H1 (cell line): Measurements from ENCODE around the gene LGALSL. TPM values are rescaled to one million over a fixed set of nuclear protein-coding genes. Genes with fewer than 3 reads are reported as not detected.

Experiments
- CTCF ChIA-PET: fragments of 300-600 bp; sonication (Branson Sonifier 250); formaldehyde crosslinking; loops from one replicate; lab custom pipeline; 2021; ENCODE audit not compliant: partially characterized antibody; lab: Charles Lee
- POLR2A ChIA-PET: fragments of 300-600 bp; sonication (Branson Sonifier 250); formaldehyde crosslinking; loops from one replicate; lab custom pipeline; 2021; ENCODE audit warnings: inconsistent platforms; ENCODE audit not compliant: partially characterized antibody; lab: Charles Lee
- DNase-seq, 2 experiments: peaks; one replicate each; pipeline versions ENCODE4 v3.0.0 to v3.0.0-alpha.2; 2010 to 2022; ENCODE audit warnings: low spot score in 2 of 2, low read depth in 1 of 2, mixed read lengths in 1 of 2
- FAIRE-seq: peaks from 2 replicates; lab custom pipeline; 2011; peaks lifted over from hg19 to GRCh38; lab: Jason Lieb, UNC
- H2AFZ ChIP-seq: 2 replicates; pipeline ENCODE4 v1.8.1; 2012; ENCODE audit warnings: low read length, inconsistent platforms
- H2AK5ac ChIP-seq: 2 replicates; pipeline ENCODE4 v1.6.1; 2013; ENCODE audit warnings: low read depth, low read length
- H2BK120ac ChIP-seq: replicated peaks from 2 replicates; pipeline ENCODE3; 2013; ENCODE audit warnings: low read depth, low read length, inconsistent platforms
- H2BK12ac ChIP-seq: 2 replicates; pipeline ENCODE4 v1.6.1; 2013; ENCODE audit warnings: low read depth, low read length
- H2BK15ac ChIP-seq: 2 replicates; pipeline ENCODE4 v1.6.1; 2013; ENCODE audit warnings: low read length
- H2BK20ac ChIP-seq: 2 replicates; pipeline ENCODE4 v1.6.1; 2013; ENCODE audit warnings: low read length
- H2BK5ac ChIP-seq: 2 replicates; pipeline ENCODE4 v1.6.1; 2013; ENCODE audit warnings: low read depth, low read length
- H3K14ac ChIP-seq: 2 replicates; pipeline ENCODE4 v1.6.1; 2013; ENCODE audit warnings: inconsistent platforms; ENCODE audit not compliant: insufficient read length
- H3K18ac ChIP-seq: 2 replicates; pipeline ENCODE4 v1.6.1; 2013; ENCODE audit warnings: low read length; ENCODE audit errors: extremely low read depth
- H3K23ac ChIP-seq: 2 replicates; pipeline ENCODE4 v1.6.1; 2013; ENCODE audit warnings: inconsistent platforms; ENCODE audit not compliant: insufficient read length
- H3K23me2 ChIP-seq: 2 replicates; pipeline ENCODE4 v1.6.1; 2013; ENCODE audit warnings: low read depth, low read length
- H3K27ac ChIP-seq: 2 replicates; pipeline ENCODE4 v1.6.1; 2011; ENCODE audit warnings: low read depth, low read length, inconsistent platforms
- H3K27me3 ChIP-seq, 4 experiments: replicated peaks in 1 of 4; 1 replicate in 1 of 4; 2 replicates in 3 of 4; pipeline versions ENCODE4 v1.6.1 to v1.8.1; 2011 to 2013; ENCODE audit warnings: low read length in 3 of 4, mild to moderate bottlenecking in 3 of 4, inconsistent platforms in 2 of 4, mixed read lengths in 2 of 4, moderate library complexity in 1 of 4; ENCODE audit not compliant: control insufficient read depth in 3 of 4, insufficient read depth in 3 of 4; ENCODE audit errors: extremely low read depth in 1 of 4
- H3K36me3 ChIP-seq, 4 experiments: 2 replicates each; pipeline versions ENCODE4 v1.6.1 to v1.8.1; 2011 to 2013; ENCODE audit warnings: mild to moderate bottlenecking in 4 of 4, low read length in 3 of 4, moderate library complexity in 2 of 4, control low read depth in 1 of 4, inconsistent platforms in 1 of 4; ENCODE audit not compliant: insufficient read depth in 4 of 4, control insufficient read depth in 2 of 4
- H3K4ac ChIP-seq: replicated peaks from 2 replicates; pipeline ENCODE3; 2013; ENCODE audit warnings: low read length, low read depth, mixed read lengths, inconsistent platforms; ENCODE audit not compliant: insufficient read length
- H3K4me1 ChIP-seq, 4 experiments: replicated peaks in 1 of 4; 1 replicate in 1 of 4; 2 replicates in 3 of 4; pipeline versions ENCODE4 v1.6.1 to v1.8.1; 2011 to 2013; ENCODE audit warnings: low read length in 3 of 4, inconsistent platforms in 2 of 4, mixed read lengths in 1 of 4; ENCODE audit not compliant: insufficient read depth in 4 of 4, control insufficient read depth in 3 of 4
- H3K4me2 ChIP-seq, 2 experiments: 2 replicates each; pipeline versions ENCODE4 v1.6.1 to v1.8.1; 2011 to 2013; ENCODE audit warnings: low read depth in 2 of 2, low read length in 2 of 2, control low read depth in 1 of 2, inconsistent platforms in 1 of 2, mild to moderate bottlenecking in 1 of 2; ENCODE audit not compliant: insufficient read depth in 1 of 2
- H3K4me3 ChIP-seq, 4 experiments: fragments of 200-600, 300-600 bp in 1 of 4; sonication (generic), shearing (Covaris generic), sonication (Bioruptor Twin) in 1 of 4; 2 replicates each; pipeline versions ENCODE4 v1.5.1 to v1.8.1; 2011 to 2016; ENCODE audit warnings: low read length in 4 of 4, low read depth in 3 of 4, control low read depth in 2 of 4, inconsistent platforms in 2 of 4, mild to moderate bottlenecking in 2 of 4, mixed read lengths in 1 of 4, moderate library complexity in 1 of 4; ENCODE audit not compliant: insufficient read depth in 2 of 4; ENCODE audit errors: extremely low read depth in 1 of 4
- H3K56ac ChIP-seq: replicated peaks from 2 replicates; pipeline ENCODE3; 2013; ENCODE audit warnings: low read depth, mild to moderate bottlenecking, mixed read lengths, low read length, inconsistent platforms; ENCODE audit not compliant: insufficient read length
- H3K79me1 ChIP-seq: 2 replicates; pipeline ENCODE4 v1.6.1; 2013; ENCODE audit warnings: low read depth, low read length, control low read depth
- H3K79me2 ChIP-seq, 2 experiments: 2 replicates each; pipeline versions ENCODE4 v1.6.1 to v1.8.1; 2012 to 2013; ENCODE audit warnings: low read length in 2 of 2, mild to moderate bottlenecking in 2 of 2, inconsistent platforms in 1 of 2; ENCODE audit not compliant: insufficient read depth in 2 of 2, control insufficient read depth in 1 of 2
- H3K9ac ChIP-seq, 4 experiments: replicated peaks in 1 of 4; 1 replicate in 1 of 4; 2 replicates in 3 of 4; pipeline versions ENCODE4 v1.6.1 to v1.8.1; 2011 to 2013; ENCODE audit warnings: low read depth in 3 of 4, low read length in 3 of 4, control low read depth in 2 of 4, mild to moderate bottlenecking in 2 of 4, moderate library complexity in 2 of 4, inconsistent platforms in 1 of 4; ENCODE audit errors: extremely low read depth in 1 of 4
- H3K9me3 ChIP-seq, 2 experiments: 2 replicates each; pipeline versions ENCODE4 v1.6.1 to v1.8.1; 2012 to 2013; ENCODE audit warnings: mild to moderate bottlenecking in 2 of 2, moderate library complexity in 2 of 2, control low read depth in 1 of 2, inconsistent platforms in 1 of 2, low read depth in 1 of 2, low read length in 1 of 2, mixed read lengths in 1 of 2; ENCODE audit not compliant: insufficient read depth in 2 of 2
- H4K20me1 ChIP-seq, 2 experiments: replicated peaks in 1 of 2; 2 replicates each; pipeline versions ENCODE3 to v1.8.1; 2011 to 2013; ENCODE audit warnings: inconsistent platforms in 2 of 2, low read length in 2 of 2, mild to moderate bottlenecking in 1 of 2; ENCODE audit not compliant: insufficient read depth in 2 of 2, control insufficient read depth in 1 of 2
- H4K5ac ChIP-seq: 2 replicates; pipeline ENCODE4 v1.6.1; 2013; ENCODE audit warnings: low read length, low read depth, mixed read lengths, inconsistent platforms; ENCODE audit not compliant: insufficient read length
- H4K8ac ChIP-seq: 2 replicates; pipeline ENCODE4 v1.8.0; 2013; ENCODE audit warnings: mild to moderate bottlenecking, moderate library complexity, low read length, inconsistent platforms; ENCODE audit not compliant: insufficient read depth; ENCODE audit errors: extremely low read depth
- H4K91ac ChIP-seq: replicated peaks from 2 replicates; pipeline ENCODE3; 2013; ENCODE audit warnings: low read length, mixed read lengths, inconsistent platforms; ENCODE audit not compliant: insufficient read length
- CBX8 ChIP-seq: fragments of 300-800, 300-1000 bp; sonication (generic); IDR thresholded peaks from 2 replicates; pipeline ENCODE4 v1.7.1; 2016; ENCODE audit warnings: low read depth, low read length, borderline replicate concordance
- SIN3A ChIP-seq, 2 experiments: IDR thresholded peaks in 1 of 2; conservative IDR thresholded peaks in 1 of 2; 2 replicates each; pipeline ENCODE4 v1.6.1; 2011 to 2012; ENCODE audit warnings: low read length in 2 of 2, improper control_type of control experiment in 1 of 2, low read depth in 1 of 2, mild to moderate bottlenecking in 1 of 2
- WGBS, 2 experiments: shearing (Covaris generic) in 1 of 2; methylation state at CpG; one replicate each; pipeline versions ENCODE4 v1.1.6 to v1.1.7; 2013 to 2015; ENCODE audit warnings: low lambda C conversion rate in 2 of 2, mixed read lengths in 2 of 2, inconsistent platforms in 1 of 2, low coverage in 1 of 2, missing lambda C conversion rate in 1 of 2; ENCODE audit not compliant: insufficient replicate concordance in 2 of 2, insufficient coverage in 1 of 2, insufficient read length in 1 of 2; ENCODE audit errors: extremely low coverage in 1 of 2, missing lambda C conversion rate in 1 of 2; 5-methylcytosine and 5-hydroxymethylcytosine counted together
- polyA plus RNA-seq, 7 experiments: library from polyadenylated mRNA; depleted of rRNA in 3 of 7; stranded (reverse) in 5 of 7; unstranded in 2 of 7; fragments of >200 nt in 5 of 7; fragments of 200-250 nt in 2 of 7; gene quantifications; 1 replicate in 5 of 7; 2 replicates in 1 of 7; 4 replicates in 1 of 7; pipeline versions ENCODE4 v1.2.1 to v1.2.3, GENCODE V29; 2011 to 2013; ENCODE audit warnings: missing spikeins in 2 of 7, mixed read lengths in 2 of 7
- total RNA-seq: library from RNA; stranded (reverse); fragmentation: NEBNext Ultra II Directional; extraction: Animal tissue kit (Norgen Biotek cat#: 25700); gene quantifications from 2 replicates; pipeline ENCODE4 v1.2.1, GENCODE V29; 2021

Gene LGALSL
- total and polyA plus RNA-seq, 2 of the 8 experiments (the other 6 are each of a cell fraction or from before 2014, with no cell fraction given), result 13.6 to 32.3 TPM

GRCh38 chr2:64414736-64415435, 39.1 kb upstream of the LGALSL start:
- H3K27me3 ChIP-seq, result no peaks in the 10 kb centered on the region
- CTCF ChIA-PET, result interaction anchor here (0.6 to 1.0 kb wide), 3 partner anchors 8 to 108 kb away, joined by 3 to 4 read pairs (median 3); no protein-coding TSS in a partner anchor

More at GRCh38 chr2:64414736-64415435, 39.1 kb upstream of the LGALSL start:
- H2BK5ac ChIP-seq, result no peak overlapping the region
- no peak overlapping the region for H4K91ac ChIP-seq
- no peak overlapping the region for H3K23ac ChIP-seq
- H3K4ac ChIP-seq, result no peak overlapping the region
- no peak overlapping the region for H2BK12ac ChIP-seq
- WGBS, 2 experiments, result 90% methylated on average over 7 of the region's 7 CpGs; no CpG with 5 or more reads in 1 of the 2 experiments
- H2BK15ac ChIP-seq, result no peak overlapping the region
- no peak overlapping the region for H3K14ac ChIP-seq
- no peaks in the 10 kb centered on the region for H3K79me2 ChIP-seq
- DNase-seq, result no peak
- H3K9ac ChIP-seq, result no peak overlapping the region
- H3K4me3 ChIP-seq, result no peak overlapping the region
- H2BK20ac ChIP-seq, result no peak overlapping the region
- no peaks in the 10 kb centered on the region for H3K79me1 ChIP-seq
- FAIRE-seq, result no peak
- TF ChIP-seq CBX8, result no peak
- TF ChIP-seq SIN3A (conservative IDR thresholded peaks at IDR 0.05 in 1 of 2, IDR thresholded peaks at IDR 0.05 in 1 of 2; ENCODE audit: low read depth in 1 of 2, low read length in 2 of 2), result no peak
- no peaks in the 10 kb centered on the region for H3K36me3 ChIP-seq
- no peak overlapping the region for H2AK5ac ChIP-seq
- H2AFZ ChIP-seq, result no peak overlapping the region
- H4K20me1 ChIP-seq, result peaks cover 0 to 1% of the 10 kb centered on the region in 2 experiments
- POLR2A ChIA-PET, result interaction anchor here (1.3 kb wide), 1 partner anchor 18 kb away, joined by 3 read pairs; no protein-coding TSS in a partner anchor
- no peak overlapping the region for H2BK120ac ChIP-seq
- H3K4me2 ChIP-seq, result no peak overlapping the region
- no peaks in the 10 kb centered on the region for H3K23me2 ChIP-seq
- H3K27ac ChIP-seq, result no peak overlapping the region
- no peak overlapping the region for H3K18ac ChIP-seq
- peaks cover 0 to 2% (median 0%) of the 10 kb centered on the region in 4 experiments; a peak in 1 of 7 replicates for H3K4me1 ChIP-seq
- no peak overlapping the region for H3K56ac ChIP-seq
- H4K5ac ChIP-seq, result no peak overlapping the region
- no peak overlapping the region for H4K8ac ChIP-seq
- no peaks in the 10 kb centered on the region for H3K9me3 ChIP-seq
